ENCODE results near the gene CAVIN3.
"Not testable (repeated sequence)": the region's sequence is repeated elsewhere in the genome, so short reads cannot be mapped to it uniquely, and the experiment has no call there.

CAVIN3 gene

DNA sequence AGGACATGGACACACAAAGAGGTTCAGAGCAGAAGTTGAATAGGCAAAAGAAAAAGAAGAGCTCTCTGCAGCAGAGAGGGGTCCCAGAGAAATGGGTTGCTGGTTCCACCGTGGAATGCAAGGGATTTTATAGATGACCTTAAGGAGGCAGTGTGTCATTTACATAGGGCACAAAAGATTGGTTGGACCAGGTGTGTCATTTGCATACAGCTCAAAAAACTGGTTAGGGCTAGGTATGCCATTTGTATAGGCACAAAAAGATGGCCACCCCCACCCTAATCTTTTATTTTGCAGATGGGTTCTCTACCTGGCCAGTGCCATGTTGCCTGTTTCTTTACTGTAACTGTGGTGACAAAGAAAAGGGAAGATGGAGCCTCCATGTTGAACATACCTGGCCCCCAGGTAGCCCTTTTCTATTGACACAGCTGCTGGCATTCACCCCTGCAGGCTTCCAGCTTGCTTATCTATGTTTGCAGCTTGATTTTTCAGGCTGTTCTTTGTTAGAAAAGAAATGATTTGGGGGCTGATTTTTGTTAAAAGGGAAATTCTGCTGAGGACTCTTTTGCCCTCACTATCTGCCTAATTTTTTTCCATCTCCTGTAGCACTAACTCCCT, 3.1 kb upstream of the CAVIN3 start:
- no peak for DNase-seq (ENCODE audit: low read depth)

DNA sequence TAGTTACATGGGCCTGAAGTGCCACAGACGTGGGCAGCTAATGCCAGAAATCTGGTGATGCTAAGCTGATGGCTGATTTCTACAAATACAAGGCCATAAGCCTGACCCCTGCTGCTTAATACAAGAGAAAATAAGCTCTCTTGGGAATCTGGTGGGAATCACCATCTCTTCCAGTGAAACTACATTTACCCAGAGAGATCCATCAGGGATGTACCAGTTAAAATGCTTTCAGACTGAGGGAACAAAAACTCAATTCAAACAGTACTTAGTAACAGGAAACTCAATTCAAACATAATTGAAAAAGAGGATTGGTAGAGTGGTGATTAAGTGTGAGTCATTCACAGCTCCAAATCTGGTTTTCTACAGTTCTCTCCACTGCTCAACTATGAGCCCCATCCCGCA, 1.7 kb upstream of the CAVIN3 start:
- no peak for DNase-seq (ENCODE audit: low read depth)

DNA sequence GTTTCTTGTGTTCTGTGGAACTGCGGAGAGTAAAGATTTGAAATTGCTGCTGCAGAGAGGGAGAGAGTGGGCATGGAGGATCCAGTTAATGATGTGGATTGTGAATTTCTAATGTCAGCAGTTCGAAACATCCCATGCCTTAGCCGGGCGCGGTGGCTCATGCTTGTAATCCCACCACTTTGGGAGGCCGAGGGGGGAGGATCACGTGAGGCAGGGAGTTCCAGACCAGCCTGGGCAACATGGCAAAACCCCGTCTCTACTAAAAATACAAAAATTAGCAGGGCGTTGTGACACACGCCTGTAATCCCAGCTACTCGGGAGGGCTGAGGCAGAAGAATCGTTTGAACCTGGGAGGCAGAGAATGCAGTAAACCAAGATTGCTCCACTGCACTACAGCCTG, 1.1 kb upstream of the CAVIN3 start:
- no peak for DNase-seq (ENCODE audit: low read depth)

DNA sequence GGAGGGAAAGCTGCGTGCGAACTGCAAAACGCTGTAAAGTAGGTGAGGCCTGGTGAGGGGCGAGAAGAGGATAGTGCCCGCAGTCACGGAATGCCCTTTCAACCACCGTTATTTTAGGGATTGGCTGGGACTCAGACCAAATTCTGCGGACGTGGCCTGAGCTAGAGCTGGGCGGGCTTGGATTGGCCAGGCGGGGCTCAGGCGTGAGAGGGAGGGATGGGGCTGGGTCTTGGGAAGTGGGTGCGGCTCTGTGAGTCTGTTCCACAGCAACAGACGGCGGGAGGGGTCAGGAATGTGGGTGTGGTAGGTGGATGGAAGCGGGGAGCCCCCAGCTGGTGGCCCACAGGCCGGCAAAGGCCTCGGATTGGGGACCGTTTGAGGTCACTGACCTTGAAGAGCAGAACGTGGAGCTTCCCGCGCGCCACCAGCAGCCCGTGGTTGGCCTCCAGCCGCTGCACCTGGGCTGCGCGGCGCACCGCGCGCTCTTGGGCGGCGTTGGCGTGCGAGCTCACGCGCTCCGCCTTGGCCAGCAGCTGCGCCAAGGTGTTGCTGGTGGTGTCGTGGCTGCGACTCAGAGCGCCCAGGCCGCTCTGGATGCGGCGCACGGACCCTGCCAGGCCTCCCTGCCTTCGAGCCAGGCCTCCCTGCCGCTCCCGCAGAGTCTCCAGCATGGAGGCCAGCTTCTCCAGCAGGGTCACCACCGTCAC, 444 bp downstream of the CAVIN3 start:
- no peak for DNase-seq (ENCODE audit: low read depth)

DNA sequence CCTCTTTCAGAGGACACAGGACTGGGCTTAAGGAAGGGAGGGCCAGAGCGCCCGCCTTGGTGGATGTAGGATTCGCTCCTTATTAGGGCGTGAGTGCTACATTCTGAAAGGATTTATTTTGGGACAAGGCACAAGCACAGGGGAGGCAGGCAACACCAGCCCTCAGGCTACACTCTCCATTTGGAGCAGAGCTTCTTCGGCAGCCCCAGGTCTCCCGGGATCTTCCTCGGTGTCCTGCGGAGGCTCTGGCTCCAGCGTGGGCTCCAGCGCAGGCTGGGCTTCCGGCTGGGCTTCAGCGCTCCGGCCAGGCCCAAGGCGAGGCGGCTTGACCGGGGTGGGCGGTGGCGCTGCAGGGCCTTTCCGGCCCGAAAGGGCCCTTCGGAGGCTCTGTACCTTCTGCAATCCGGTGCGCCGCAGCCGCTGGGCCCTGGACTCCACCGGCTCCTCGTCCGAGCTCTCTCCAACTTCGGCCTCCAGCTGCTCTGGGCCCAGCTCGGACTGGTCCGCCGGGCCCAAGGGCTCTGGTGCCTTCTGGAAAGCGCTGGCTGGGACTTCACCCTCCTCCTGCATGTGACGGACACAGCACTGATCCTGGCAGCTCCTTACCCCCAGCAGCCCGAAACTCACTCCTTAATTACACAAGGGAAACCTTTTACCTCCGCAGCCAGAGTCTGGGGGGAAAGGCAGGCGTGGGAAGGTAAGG, 1.1 kb downstream of the CAVIN3 start:
- DNase-seq (ENCODE audit: low read depth) = no peak

DNA sequence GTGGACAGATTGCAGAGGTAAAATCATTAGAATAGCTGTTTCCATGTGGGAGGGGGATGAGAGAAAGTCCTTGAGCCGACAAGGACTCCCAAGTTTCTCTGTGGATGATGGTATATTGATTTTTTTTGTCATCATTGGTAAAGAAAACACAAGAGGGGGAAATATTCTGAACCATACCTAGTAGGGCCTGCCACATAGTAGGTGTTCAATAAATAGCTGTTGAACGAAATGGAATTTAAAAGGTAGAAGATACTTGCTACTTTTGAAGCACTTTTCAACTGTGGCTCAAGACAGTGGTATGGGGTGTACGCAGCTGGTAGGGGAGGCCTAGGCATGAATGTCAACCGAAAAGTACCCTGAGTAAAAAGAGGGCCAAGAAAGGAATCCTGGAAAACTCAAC, 2.1 kb downstream of the CAVIN3 start:
- DNase-seq (ENCODE audit: low read depth) = no peak

DNA sequence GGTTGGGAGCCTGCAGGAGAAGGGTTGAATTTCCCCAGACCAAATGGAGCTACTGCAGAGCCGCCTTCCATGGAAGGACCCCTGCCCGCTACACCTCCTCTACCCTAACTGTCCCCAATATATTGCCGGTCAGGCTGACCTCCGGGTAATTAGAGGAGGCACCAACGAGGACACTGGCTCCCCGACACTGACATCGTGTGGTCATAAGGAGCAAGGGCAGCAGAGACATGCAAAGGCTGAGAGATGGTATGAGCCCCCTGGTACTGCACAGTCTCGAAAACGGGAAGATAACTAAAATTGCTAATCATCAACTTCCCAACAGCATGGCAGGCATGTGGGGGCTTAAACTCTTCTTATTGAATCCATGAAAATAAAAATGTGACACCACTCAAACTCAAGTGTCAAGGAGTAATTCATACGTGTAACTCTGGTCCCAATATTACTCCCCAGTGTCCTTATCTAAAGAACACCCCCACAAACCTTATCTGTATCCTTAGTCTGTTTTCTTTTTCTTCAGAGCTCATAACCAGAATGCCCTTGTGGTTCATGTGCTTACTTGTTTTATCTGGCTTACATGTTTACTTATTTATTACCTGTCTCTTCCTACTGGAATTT, 4.4 kb downstream of the CAVIN3 start:
- no peak for DNase-seq (ENCODE audit: low read depth)

DNA sequence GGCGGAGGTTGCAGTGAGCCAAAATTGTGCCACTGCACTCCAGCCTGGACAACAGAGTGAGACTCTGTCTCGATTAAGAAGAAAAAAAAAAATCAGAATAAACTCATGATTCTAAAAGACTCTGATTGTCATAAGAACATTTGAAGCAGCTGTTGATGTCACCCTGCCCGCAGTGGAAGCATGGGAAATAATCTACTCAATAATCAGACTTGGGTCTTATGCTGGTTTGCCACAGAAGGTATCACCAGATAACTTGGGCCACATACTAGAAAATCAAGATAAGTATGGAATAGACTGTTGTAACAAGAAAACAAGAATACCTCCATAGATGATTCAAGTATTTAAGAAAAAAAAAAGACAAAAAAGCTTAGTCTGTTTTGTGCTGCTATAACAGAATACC, 8.2 kb downstream of the CAVIN3 start:
- no peak for DNase-seq (ENCODE audit: low read depth)

DNA sequence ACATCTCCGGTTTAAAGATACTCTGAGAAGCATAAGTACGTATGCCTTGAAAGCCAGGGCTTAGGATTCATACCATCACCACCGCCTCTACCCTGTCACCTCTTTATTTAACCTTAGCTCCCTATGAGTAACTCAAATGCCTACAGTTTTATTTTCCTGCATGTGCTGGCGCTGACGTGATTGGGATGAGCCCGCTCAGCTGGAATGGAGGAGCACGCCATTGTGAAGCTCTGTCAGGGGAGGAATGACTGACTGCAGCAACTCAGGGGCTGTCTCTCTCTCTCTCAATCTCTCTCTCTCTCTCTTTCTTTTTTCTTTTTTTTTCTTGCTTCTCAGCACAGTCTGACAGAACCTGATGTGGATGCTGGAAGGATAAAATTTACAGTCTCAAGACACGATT, 12.4 kb downstream of the CAVIN3 start:
- no peak for DNase-seq (ENCODE audit: low read depth)

DNA sequence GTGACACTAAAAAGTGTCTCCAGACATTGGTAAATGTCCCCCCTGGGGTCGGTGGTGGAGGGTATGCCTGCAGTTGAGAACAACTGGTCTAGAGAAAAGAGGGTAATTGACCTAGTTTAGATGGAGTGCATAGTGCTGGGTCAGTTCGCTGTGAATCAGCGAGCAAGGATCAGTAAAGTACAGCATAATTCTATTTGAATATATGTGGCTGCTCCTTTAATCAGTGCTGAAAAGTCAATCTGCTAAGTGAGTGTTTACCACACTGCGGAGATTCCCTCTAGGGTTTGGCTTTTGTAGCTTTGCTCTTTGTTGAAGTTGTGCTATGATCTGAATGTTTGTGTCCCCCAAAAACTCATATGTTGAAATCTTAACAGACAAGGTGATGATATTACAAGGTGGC, 15.0 kb downstream of the CAVIN3 start:
- no peak for DNase-seq (ENCODE audit: low read depth)

DNA sequence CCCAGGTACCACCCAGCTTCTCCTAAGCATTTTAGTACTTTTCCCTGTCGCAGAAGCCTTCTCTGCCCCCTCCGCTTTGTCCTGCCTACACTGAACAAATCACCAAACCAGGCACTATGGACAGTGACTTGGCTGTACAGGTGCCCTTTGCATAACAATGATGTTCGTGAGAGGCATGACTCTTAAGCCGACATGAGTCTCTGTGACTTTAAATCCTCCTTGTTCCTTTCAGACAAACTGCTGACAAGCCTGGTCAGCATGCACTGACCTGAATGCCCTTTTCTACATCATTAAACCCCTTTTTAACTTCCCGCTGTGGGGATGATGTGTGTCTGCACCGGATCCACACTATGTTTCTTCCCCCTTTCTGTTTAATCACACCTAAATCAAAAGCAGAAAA, 16.6 kb downstream of the CAVIN3 start:
- no peak for DNase-seq (ENCODE audit: low read depth)

DNA sequence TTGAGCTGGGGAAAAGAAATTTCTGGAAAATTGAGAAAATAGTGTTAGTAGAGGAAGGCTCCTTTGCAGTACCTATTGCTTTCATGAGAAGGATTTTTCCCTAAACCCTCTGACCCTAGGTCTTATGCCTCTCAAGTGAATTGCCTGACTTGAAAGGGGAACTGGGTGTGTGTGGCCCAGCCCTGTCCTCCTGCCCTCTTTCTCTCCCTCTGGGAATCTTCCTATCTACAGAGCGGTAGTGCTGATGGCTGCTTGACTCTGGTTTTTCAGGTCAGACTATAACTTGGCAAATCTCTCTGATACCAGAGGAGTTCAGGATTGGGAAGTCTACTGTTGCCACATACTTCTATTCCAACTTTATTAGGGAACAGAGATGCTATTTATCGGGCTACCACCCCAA, 19.2 kb downstream of the CAVIN3 start:
- no peak for DNase-seq (ENCODE audit: low read depth)

DNA sequence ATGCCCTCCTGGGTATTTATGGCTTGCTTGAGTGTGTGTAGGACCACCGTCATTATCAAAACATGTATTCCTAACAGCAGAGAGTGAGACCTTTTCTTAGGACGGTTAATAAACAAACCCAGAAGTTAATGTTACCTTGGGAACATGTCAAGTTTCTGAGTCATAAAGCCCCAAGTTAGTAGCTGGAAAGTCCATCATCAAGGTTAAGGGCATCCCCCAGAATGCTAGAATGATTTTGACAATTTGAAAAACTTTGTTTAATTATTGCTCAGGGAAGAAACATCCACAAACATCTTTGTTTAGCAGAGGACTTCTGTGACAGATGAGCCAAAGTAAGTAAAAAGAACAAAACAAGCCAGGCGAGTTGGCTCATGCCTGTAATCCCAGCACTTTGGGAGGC, 20.0 kb downstream of the CAVIN3 start:
- DNase-seq (ENCODE audit: low read depth) = no peak

DNA sequence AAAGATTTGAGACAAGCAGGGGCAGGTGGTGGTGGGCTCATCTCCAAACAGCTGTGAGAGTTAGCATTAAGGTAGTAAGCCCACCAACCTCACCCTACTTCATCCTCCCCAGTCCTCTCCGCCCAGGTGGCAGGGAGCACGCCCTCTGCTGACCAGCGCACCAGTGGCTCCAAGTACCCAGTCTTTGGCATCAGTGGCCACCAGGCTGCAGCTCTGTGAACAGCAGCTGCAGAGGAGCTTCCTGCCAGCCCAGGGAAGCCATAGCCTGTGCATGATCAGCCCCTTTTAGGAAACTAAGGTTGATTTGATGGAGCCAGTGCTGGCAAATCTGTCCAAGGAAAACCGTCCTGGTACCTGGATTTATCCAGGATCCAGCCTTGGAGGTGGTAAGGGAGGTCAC, 21.7 kb downstream of the CAVIN3 start:
- DNase-seq (ENCODE audit: low read depth) = no peak

DNA sequence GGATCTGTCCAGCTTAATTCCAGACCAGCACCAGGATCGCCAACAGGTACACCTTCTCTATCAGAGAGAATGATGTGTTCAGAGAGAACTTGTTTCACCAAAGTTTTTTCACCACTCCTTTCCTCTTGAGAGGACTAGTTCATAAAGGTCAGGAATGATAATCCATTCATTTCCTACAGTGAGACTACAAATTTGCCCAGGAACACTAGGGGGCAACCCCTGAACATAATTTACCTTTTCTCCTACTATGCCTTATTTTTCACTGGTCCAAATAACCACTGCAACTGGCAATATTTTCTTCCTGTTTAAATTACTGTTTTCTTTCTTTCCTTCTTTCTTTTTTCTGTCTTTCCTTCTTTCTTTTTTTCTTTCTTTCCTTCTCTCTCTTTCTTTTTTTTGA, 22.5 kb downstream of the CAVIN3 start:
- DNase-seq (ENCODE audit: low read depth) = no peak

DNA sequence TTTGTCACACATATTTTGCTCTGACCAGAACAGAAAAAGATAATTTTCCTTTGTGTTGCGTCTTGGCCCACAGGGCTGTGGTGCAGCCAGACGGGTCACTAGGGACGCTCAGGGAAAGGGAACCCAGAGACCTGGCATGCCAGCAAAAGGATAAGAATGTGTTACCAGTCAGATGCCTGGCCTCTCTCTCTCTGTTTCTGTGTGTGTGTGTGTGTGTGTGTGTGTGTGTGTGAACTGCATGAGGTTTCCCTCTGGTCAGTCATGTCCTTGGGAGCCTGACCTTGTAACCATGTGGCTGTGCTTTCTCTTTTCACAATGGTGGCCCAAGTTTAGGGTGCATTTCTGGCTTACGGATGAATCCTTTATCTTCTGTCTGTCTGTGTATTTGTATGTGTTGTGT, 35.3 kb downstream of the CAVIN3 start:
- DNase-seq (ENCODE audit: low read depth) = no peak

DNA sequence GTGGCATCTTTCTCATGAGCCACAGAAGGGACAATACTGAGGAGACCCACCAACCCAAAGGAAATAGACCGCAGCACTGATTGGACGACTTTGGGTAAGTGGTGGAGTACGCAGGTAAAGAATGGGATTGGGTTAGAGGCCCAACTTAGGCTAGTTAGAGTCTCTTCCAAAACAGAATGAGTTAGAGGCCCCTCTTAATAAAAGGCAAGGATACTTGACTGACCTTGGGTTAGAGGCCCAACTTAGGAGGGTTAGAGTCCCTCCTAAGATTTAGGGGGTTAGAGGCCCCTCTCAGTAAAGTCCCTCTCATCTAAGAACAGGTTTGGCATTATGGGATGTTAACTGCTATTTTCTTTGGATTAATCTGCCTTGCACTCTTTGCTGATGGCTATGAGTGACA, 36.1 kb downstream of the CAVIN3 start:
- no peak for DNase-seq (ENCODE audit: low read depth)

DNA sequence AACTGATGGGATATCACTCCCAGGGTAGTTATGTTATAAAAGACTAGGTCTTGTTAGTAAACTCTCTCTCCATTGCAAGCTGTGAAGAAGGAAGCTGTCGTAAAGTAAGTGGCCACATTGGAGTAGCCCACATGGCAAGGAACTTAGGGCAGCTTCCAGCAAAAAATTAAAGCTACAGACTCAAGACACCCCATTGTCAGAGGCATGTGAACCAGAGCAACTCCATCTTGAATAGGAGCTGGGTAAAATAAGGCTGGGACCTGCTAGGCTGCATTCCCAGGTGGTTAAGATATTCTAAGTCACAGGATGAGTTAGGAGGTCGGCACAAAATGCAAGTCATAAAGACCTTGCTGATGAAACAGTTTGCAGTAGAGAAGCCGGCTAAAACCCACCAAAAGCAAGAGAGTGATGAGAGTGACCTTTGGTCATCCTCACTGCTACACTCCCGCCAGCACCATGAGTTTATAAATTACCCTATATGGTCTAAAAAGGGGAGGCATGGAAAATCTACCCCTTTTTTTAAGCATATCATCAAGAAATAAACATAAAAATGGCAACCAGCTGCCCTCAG, 36.8 kb downstream of the CAVIN3 start:
- no peak for DNase-seq (ENCODE audit: low read depth)

DNA sequence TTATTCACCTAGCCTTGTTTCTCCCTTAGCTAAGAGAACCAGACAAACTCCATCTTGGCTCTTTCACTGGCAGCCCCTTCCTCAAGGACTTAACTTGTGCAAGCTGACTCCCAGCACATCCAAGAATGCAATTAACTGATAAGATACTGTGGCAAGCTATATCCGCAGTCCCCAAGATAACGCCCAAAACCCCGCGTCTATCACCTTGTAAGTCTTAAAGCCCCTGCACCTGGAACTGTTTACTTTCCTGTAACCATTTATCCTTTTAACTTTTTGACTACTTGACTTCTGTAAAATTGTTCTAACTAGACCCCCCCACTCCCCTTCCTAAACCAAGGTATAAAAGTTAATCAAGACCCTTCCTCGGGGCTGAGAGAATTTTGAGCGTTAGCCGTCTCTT, 39.5 kb downstream of the CAVIN3 start:
- not testable (repeated sequence) for DNase-seq (ENCODE audit: low read depth)

DNA sequence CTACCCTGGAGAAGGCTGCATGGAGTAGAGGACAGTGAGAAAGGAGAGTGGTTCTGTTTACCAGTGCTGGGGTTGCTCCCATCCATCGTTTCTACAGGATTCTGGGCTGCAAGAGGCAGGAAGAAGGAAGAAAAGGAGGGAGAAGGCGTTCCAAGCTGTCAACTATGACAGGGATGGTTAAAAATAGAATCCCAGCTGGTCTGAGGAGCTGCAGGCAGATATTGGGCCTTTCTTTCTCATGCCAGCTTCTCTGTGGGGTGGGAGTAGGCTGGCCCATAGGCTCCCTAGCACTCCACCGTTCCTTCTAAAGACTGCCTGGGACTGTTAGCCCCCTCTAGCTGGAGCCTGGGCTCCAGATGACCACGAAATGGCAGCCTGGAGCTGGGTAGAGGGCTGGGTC, 47.1 kb downstream of the CAVIN3 start:
- no peak for DNase-seq (ENCODE audit: low read depth)

DNA sequence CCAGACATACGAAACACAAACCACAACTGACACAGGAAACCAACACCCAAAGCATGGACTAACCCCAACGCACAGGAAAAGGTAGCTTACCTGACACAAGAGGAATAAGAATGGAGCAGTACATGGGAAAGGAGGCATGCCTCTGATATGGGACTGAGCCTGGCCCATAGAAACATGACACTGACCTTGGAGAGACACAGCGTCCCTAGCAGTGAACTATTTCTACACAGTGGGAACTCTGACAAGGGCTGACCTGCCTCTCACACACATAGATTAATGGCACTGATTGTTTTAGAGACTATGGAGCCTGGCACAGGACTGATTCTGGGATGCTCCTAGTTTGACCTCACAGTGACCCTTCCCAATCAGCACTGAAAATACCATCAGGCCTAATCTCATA, 48.7 kb downstream of the CAVIN3 start:
- DNase-seq (ENCODE audit: low read depth) = no peak

DNA sequence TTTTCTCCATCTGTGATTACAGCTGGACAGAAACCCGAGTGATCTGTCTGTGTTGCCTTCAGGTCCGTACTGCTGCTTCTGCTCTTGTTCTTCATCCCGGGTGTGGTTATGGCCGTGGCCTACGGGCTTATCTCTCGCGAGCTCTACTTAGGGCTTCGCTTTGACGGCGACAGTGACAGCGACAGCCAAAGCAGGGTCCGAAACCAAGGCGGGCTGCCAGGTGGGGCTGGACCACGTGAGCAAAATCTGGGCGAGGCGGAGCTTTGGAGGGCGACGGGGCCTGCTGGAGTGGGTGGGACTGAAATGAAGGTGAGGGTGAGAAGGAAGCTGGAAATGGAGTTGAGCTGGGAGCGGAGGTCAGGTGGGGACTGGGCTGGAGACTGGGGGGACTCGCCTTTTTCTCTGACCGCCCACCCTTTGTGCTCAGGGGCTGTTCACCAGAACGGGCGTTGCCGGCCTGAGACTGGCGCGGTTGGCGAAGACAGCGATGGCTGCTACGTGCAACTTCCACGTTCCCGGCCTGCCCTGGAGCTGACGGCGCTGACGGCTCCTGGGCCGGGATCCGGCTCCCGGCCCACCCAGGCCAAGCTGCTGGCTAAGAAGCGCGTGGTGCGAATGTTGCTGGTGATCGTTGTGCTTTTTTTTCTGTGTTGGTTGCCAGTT, 49.6 kb downstream of the CAVIN3 start:
- no peak for DNase-seq (ENCODE audit: low read depth)
